B cell (primary cell): ENCODE data around the gene SLC12A3.

ENCODE experiments used
- EZH2 ChIP-seq: IDR thresholded peaks from 2 replicates; pipeline ENCODE4 v1.6.1; 2012; ENCODE audit warnings: borderline replicate concordance, low read depth, mild to moderate bottlenecking, moderate library complexity, low read length; ENCODE audit not compliant: insufficient read depth, poor library complexity, severe bottlenecking
- TF ChIP-seq, protein P1 (sequence below): fragments of 200-600 bp; IDR thresholded peaks from one replicate; pipeline ENCODE4 v1.8.0; 2022; ENCODE audit warnings: antibody characterized with exemption, mild to moderate bottlenecking

GRCh38 chr16:56933828-56934598, 69.0 kb downstream of the SLC12A3 start:
- TF ChIP-seq, protein P1, sequence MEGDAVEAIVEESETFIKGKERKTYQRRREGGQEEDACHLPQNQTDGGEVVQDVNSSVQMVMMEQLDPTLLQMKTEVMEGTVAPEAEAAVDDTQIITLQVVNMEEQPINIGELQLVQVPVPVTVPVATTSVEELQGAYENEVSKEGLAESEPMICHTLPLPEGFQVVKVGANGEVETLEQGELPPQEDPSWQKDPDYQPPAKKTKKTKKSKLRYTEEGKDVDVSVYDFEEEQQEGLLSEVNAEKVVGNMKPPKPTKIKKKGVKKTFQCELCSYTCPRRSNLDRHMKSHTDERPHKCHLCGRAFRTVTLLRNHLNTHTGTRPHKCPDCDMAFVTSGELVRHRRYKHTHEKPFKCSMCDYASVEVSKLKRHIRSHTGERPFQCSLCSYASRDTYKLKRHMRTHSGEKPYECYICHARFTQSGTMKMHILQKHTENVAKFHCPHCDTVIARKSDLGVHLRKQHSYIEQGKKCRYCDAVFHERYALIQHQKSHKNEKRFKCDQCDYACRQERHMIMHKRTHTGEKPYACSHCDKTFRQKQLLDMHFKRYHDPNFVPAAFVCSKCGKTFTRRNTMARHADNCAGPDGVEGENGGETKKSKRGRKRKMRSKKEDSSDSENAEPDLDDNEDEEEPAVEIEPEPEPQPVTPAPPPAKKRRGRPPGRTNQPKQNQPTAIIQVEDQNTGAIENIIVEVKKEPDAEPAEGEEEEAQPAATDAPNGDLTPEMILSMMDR = no peak
- no peak for TF ChIP-seq EZH2
